CD4-positive, alpha-beta T cell (primary cell): ENCODE measurements around the gene KLHL40. TPM values are rescaled to one million over a fixed set of nuclear protein-coding genes. Genes with fewer than 3 reads are reported as not detected.
"Not testable (repeated sequence)": the region's sequence is repeated elsewhere in the genome, so short reads cannot be mapped to it uniquely, and the experiment has no call there.

Source experiments
- ATAC-seq: fragments of 200-7000 bp; cut with Tn5 transposase; one replicate; pipeline ENCODE4 v1.10.0; 2022; ENCODE audit warnings: mild to moderate bottlenecking; ENCODE audit not compliant: poor library complexity
- CTCF ChIA-PET: fragments of 350-600 bp; sonication (Branson Sonifier 250); formaldehyde crosslinking; loops from one replicate; lab custom pipeline; 2021; ENCODE audit warnings: antibody characterized with exemption, inconsistent platforms; lab: Charles Lee
- POLR2A ChIA-PET: fragments of 350-600 bp; sonication (Branson Sonifier 250); formaldehyde crosslinking; loops from one replicate; lab custom pipeline; 2021; ENCODE audit warnings: antibody characterized with exemption, inconsistent platforms; lab: Charles Lee
- DNase-seq, 14 experiments: peaks; one replicate each; pipeline ENCODE4 v3.0.0-alpha.2; 2013 to 2020; ENCODE audit warnings: mixed read lengths in 2 of 14
- H3K27ac ChIP-seq, 2 donors: one replicate each; pipeline versions ENCODE4 v1.5.1 to v1.7.0; 2013; ENCODE audit warnings: low read length in 2 of 2, low read depth in 1 of 2, mild to moderate bottlenecking in 1 of 2
- H3K27me3 ChIP-seq, 2 experiments: 1 replicate in 1 of 2; 2 replicates in 1 of 2; pipeline versions ENCODE4 v1.6.1 to v1.7.0; 2013; ENCODE audit warnings: low read length in 2 of 2, control low read depth in 1 of 2, mild to moderate bottlenecking in 1 of 2, moderate library complexity in 1 of 2; ENCODE audit not compliant: insufficient read depth in 2 of 2, control insufficient read depth in 1 of 2
- H3K36me3 ChIP-seq: one replicate; pipeline ENCODE4 v1.6.1; 2013; ENCODE audit warnings: low read length, control low read depth; ENCODE audit not compliant: insufficient read depth
- H3K4me1 ChIP-seq: one replicate; pipeline ENCODE4 v1.6.1; 2013; ENCODE audit warnings: low read length, control low read depth; ENCODE audit not compliant: insufficient read depth
- H3K4me3 ChIP-seq: one replicate; pipeline ENCODE4 v1.5.1; 2013; ENCODE audit warnings: mild to moderate bottlenecking, low read length, moderate library complexity
- H3K9me3 ChIP-seq, 2 experiments: 1 replicate in 1 of 2; 2 replicates in 1 of 2; pipeline versions ENCODE4 v1.6.1 to v1.7.0; 2013; ENCODE audit warnings: low read length in 2 of 2, mild to moderate bottlenecking in 2 of 2, control low read depth in 1 of 2, moderate library complexity in 1 of 2; ENCODE audit not compliant: control insufficient read depth in 1 of 2, insufficient read depth in 1 of 2
- H3K27ac Mint-ChIP-seq: one replicate; pipeline ENCODE4 v1.8.0; 2020; ENCODE audit warnings: mixed read lengths
- H3K27me3 Mint-ChIP-seq: one replicate; pipeline ENCODE4 v1.8.0; 2021; ENCODE audit warnings: mixed read lengths
- H3K36me3 Mint-ChIP-seq: one replicate; pipeline ENCODE4 v1.8.0; 2021; ENCODE audit warnings: low read depth, mixed read lengths
- H3K4me1 Mint-ChIP-seq: one replicate; pipeline ENCODE4 v1.8.0; 2021; ENCODE audit warnings: low read depth, mixed read lengths
- H3K4me3 Mint-ChIP-seq: one replicate; pipeline ENCODE4 v1.8.0; 2020; ENCODE audit warnings: mild to moderate bottlenecking, mixed read lengths
- H3K9me3 Mint-ChIP-seq: one replicate; pipeline ENCODE4 v1.8.0; 2020; ENCODE audit warnings: mixed read lengths
- intact Hi-C, 2 experiments: fragments of 100-400 bp; cut with DNase I in 1 of 2; cut with micrococcal nuclease in 1 of 2; formaldehyde crosslinking; loops; one replicate each; pipeline versions ENCODE4 v1.15.1 to v1.9.0; 2023 to 2025; cut with DNase I, micrococcal nuclease
- total RNA-seq, 174 experiments: library from RNA in 2 of 174; stranded (reverse) in 2 of 174; gene quantifications; one replicate each; pipeline ENCODE4 v1.2.3 and lab custom pipeline; 2021 to 2026
- TF ChIP-seq, protein P1 (sequence below): fragments of 200-600 bp; IDR thresholded peaks from one replicate; pipeline ENCODE4 v1.8.0; 2022; ENCODE audit warnings: antibody characterized with exemption, mild to moderate bottlenecking

KLHL40 gene
- total RNA-seq, 2 experiments from 2014 or later: not detected

DNA sequence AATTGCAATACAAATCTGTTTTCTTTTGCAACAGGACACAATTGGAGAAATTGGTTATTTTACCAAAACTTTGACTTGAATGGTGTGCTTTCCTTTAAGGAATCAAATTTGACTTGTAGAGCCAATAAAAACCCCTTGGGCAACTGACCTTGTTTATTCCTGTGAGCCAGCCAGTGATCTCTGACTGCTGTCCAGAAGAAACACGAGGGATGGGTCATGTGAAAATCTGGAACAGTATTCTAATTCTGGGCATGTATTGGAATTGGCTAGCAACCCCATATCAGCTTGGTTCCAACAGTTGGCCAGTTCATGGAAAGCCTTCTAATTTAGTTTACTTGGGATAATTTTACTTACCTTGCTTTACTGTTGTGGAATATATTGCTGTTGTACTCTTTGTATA lies 36.4 kb downstream of the KLHL40 start:
- DNase-seq: no peak
- no peaks in the 10 kb centered on the region for H3K4me1 ChIP-seq
- intact Hi-C loops: no loop called here
- H3K27ac Mint-ChIP-seq: no peak overlapping the region
- no peaks in the 10 kb centered on the region for H3K9me3 ChIP-seq
- H3K27me3 Mint-ChIP-seq: peaks cover 5% of the 10 kb centered on the region
- no peaks in the 10 kb centered on the region for H3K4me1 Mint-ChIP-seq
- TF ChIP-seq, protein P1, sequence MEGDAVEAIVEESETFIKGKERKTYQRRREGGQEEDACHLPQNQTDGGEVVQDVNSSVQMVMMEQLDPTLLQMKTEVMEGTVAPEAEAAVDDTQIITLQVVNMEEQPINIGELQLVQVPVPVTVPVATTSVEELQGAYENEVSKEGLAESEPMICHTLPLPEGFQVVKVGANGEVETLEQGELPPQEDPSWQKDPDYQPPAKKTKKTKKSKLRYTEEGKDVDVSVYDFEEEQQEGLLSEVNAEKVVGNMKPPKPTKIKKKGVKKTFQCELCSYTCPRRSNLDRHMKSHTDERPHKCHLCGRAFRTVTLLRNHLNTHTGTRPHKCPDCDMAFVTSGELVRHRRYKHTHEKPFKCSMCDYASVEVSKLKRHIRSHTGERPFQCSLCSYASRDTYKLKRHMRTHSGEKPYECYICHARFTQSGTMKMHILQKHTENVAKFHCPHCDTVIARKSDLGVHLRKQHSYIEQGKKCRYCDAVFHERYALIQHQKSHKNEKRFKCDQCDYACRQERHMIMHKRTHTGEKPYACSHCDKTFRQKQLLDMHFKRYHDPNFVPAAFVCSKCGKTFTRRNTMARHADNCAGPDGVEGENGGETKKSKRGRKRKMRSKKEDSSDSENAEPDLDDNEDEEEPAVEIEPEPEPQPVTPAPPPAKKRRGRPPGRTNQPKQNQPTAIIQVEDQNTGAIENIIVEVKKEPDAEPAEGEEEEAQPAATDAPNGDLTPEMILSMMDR: no peak
- no peaks in the 10 kb centered on the region for H3K36me3 Mint-ChIP-seq
- H3K27me3 ChIP-seq: peaks cover 0 to 6% of the 10 kb centered on the region in 2 experiments
- H3K4me3 ChIP-seq: no peak overlapping the region
- H3K9me3 Mint-ChIP-seq: no peaks in the 10 kb centered on the region
- H3K27ac ChIP-seq: no peak overlapping the region
- ChIA-PET POLR2A (no interaction called here), CTCF (no interaction called here)
- no peak overlapping the region for H3K4me3 Mint-ChIP-seq
- ATAC-seq: no peak
- no peaks in the 10 kb centered on the region for H3K36me3 ChIP-seq

DNA sequence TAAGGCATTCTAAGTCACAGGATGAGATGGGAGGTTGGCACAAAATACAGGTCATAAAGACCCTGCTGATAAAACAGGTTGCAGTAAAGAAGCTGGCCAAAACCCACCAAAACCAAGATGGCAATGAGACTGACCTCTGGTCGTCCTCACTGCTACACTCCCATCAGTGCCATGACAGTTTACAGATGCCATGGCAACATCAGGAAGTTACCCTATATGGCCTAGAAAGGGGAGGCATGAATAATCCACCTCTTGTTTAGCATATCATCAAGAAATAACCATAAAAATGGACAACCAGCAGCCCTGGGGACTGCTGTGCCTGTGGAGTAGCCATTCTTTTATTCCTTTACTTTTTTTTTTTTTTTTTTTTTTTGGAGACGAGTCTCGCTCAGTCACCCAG lies 37.1 kb downstream of the KLHL40 start:
- H3K27me3 ChIP-seq, POLR2A ChIA-PET, H3K9me3 Mint-ChIP-seq, H3K36me3 ChIP-seq, H3K9me3 ChIP-seq, H3K36me3 Mint-ChIP-seq, H3K4me3 ChIP-seq, ATAC-seq, H3K27me3 Mint-ChIP-seq, CTCF ChIA-PET, intact Hi-C loops, H3K4me1 ChIP-seq, H3K4me3 Mint-ChIP-seq, DNase-seq, H3K4me1 Mint-ChIP-seq, H3K27ac Mint-ChIP-seq, H3K27ac ChIP-seq: not testable (repeated sequence)

DNA sequence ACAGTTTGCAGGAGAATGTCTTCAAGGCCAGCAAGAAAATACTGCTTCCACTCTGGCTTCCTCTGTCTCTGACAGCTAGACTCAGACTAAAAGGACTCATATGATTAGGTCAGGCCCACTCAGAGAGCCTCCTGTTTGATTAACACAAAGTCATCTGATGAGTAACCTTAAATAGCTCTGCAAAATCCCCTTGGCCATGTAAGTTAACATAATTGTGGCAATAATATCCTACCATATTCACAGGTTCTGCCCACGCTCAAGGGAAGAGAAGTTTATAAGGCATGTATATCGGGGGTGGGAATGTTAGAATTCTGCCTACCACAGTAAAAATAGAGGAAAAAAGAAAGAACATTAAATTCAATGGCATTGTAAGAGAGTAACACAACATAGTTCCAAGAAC lies 37.9 kb downstream of the KLHL40 start:
- no peaks in the 10 kb centered on the region for H3K4me1 ChIP-seq
- H3K4me3 ChIP-seq: no peak overlapping the region
- CTCF ChIA-PET: no interaction called here
- Mint-ChIP-seq H3K36me3 (no peaks in the 10 kb centered on the region), H3K4me3 (no peak overlapping the region), H3K9me3 (no peaks in the 10 kb centered on the region), H3K4me1 (no peaks in the 10 kb centered on the region), H3K27me3 (peaks cover 5% of the 10 kb centered on the region), H3K27ac (no peak overlapping the region)
- H3K27ac ChIP-seq: no peak overlapping the region
- intact Hi-C loops: no loop called here
- peaks cover 0 to 6% of the 10 kb centered on the region in 2 experiments for H3K27me3 ChIP-seq
- DNase-seq (no peak), ATAC-seq (no peak)
- no peaks in the 10 kb centered on the region for H3K36me3 ChIP-seq
- H3K9me3 ChIP-seq: no peaks in the 10 kb centered on the region
- TF ChIP-seq, protein P1: no peak
- POLR2A ChIA-PET: interaction anchor here (0.6 kb wide), 1 partner anchor 172 kb away, joined by 3 read pairs; no protein-coding TSS in a partner anchor

DNA sequence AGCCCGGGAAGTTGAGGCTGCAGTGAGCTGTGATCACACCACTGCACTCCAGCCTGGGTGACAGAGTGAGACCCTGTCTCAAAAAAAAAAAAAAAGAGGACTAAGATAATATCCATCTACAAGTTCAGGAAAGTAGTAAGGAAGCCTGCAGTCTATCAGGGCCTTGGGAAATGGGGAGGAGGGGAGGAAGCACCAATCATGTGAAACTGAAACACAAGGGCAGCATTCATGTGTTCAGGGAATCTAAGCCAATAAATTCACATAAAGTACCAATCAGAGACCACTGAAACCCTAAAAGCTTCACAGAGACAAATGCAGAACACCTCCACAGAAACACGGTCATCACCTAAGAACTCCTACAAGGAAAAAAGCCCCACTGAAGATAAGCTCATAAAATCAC lies 40.1 kb downstream of the KLHL40 start:
- intact Hi-C loops: no loop called here
- DNase-seq (no peak), ATAC-seq (no peak)
- H3K36me3 ChIP-seq: no peaks in the 10 kb centered on the region
- no peaks in the 10 kb centered on the region for H3K4me1 ChIP-seq
- Mint-ChIP-seq H3K4me3 (no peak overlapping the region), H3K27me3 (peaks cover 5% of the 10 kb centered on the region), H3K36me3 (no peaks in the 10 kb centered on the region), H3K27ac (no peak overlapping the region), H3K4me1 (no peaks in the 10 kb centered on the region), H3K9me3 (no peaks in the 10 kb centered on the region)
- no peaks in the 10 kb centered on the region for H3K9me3 ChIP-seq
- no peak overlapping the region for H3K27ac ChIP-seq
- H3K27me3 ChIP-seq: peaks cover 0 to 6% of the 10 kb centered on the region in 2 experiments
- no peak overlapping the region for H3K4me3 ChIP-seq
- POLR2A ChIA-PET: no interaction called here
- CTCF ChIA-PET: no interaction called here
- TF ChIP-seq, protein P1: no peak
